Osteoblast (primary cell): Measurements from ENCODE around the gene GPR82. TPM values are rescaled to one million over a fixed set of nuclear protein-coding genes. Genes with fewer than 3 reads are reported as not detected.

Experiments
- DNase-seq: peaks from one replicate; pipeline ENCODE4 v3.0.0; 2011; ENCODE audit warnings: low spot score, mixed read lengths; ENCODE audit not compliant: insufficient read length; ENCODE audit errors: missing footprints
- H2AFZ ChIP-seq: 2 replicates; pipeline ENCODE4 v1.6.0; 2011; ENCODE audit warnings: mild to moderate bottlenecking, low read length
- H3K27ac ChIP-seq: 2 replicates; pipeline ENCODE4 v1.5.1; 2011; ENCODE audit warnings: mild to moderate bottlenecking, low read depth, low read length, moderate library complexity
- H3K27me3 ChIP-seq: 2 replicates; pipeline ENCODE4 v1.6.0; 2012; ENCODE audit warnings: mild to moderate bottlenecking, control low read depth, inconsistent platforms, low read length, moderate library complexity; ENCODE audit not compliant: insufficient read depth
- H3K36me3 ChIP-seq: 2 replicates; pipeline ENCODE4 v1.5.1; 2011; ENCODE audit warnings: mild to moderate bottlenecking, low read length, control low read depth, moderate library complexity; ENCODE audit not compliant: insufficient read depth
- H3K4me1 ChIP-seq: 2 replicates; pipeline ENCODE4 v1.5.1; 2011; ENCODE audit warnings: mild to moderate bottlenecking, low read length, control low read depth, moderate library complexity; ENCODE audit not compliant: insufficient read depth
- H3K4me2 ChIP-seq: 2 replicates; pipeline ENCODE4 v1.6.0; 2011; ENCODE audit warnings: mild to moderate bottlenecking, low read length; ENCODE audit not compliant: insufficient read depth
- H3K4me3 ChIP-seq: fragments of 200-600 bp; sonication (generic); 3 replicates; pipeline ENCODE4 v1.5.1; 2012; ENCODE audit warnings: mild to moderate bottlenecking, low read length, inconsistent platforms; ENCODE audit not compliant: insufficient read depth
- H3K79me2 ChIP-seq: 2 replicates; pipeline ENCODE4 v1.6.0; 2012; ENCODE audit warnings: mild to moderate bottlenecking, low read length, control low read depth, inconsistent platforms; ENCODE audit not compliant: insufficient read depth
- H3K9me3 ChIP-seq: 2 replicates; pipeline ENCODE4 v1.5.1; 2011; ENCODE audit warnings: low read depth, low read length, control low read depth
- H4K20me1 ChIP-seq: 2 replicates; pipeline ENCODE4 v1.6.0; 2012; ENCODE audit warnings: mild to moderate bottlenecking, low read length, control low read depth; ENCODE audit not compliant: insufficient read depth
- CTCF ChIP-seq: IDR thresholded peaks from 2 replicates; pipeline ENCODE4 v1.5.1; 2011; ENCODE audit warnings: mild to moderate bottlenecking, low read depth, low read length, moderate library complexity; ENCODE audit errors: extremely low read depth
- total RNA-seq: library from RNA; depleted of rRNA; stranded (reverse); fragments of >200 nt; gene quantifications from 2 replicates; pipeline ENCODE4 v1.2.3, GENCODE V29; 2012

The GPR82 gene
- total RNA-seq, 1 donor = not detected

GRCh38 chrX:41732260-41732659 is 8.3 kb downstream of the GPR82 start:
- H4K20me1 ChIP-seq = no peaks in the 10 kb centered on the region
- H2AFZ ChIP-seq = no peak overlapping the region
- H3K4me2 ChIP-seq = no peak overlapping the region
- H3K27ac ChIP-seq = no peak overlapping the region
- H3K27me3 ChIP-seq = peaks cover 3% of the 10 kb centered on the region
- no peaks in the 10 kb centered on the region for H3K9me3 ChIP-seq
- H3K4me3 ChIP-seq = no peak overlapping the region
- H3K79me2 ChIP-seq = no peaks in the 10 kb centered on the region
- no peak for DNase-seq
- no peaks in the 10 kb centered on the region for H3K36me3 ChIP-seq
- H3K4me1 ChIP-seq = no peaks in the 10 kb centered on the region
- TF ChIP-seq CTCF = no peak

- Histone ChIP-seq H3K4me3 (no peak overlapping the region), H3K79me2 (no peaks in the 10 kb centered on the region), H4K20me1 (no peaks in the 10 kb centered on the region), H2AFZ (no peak overlapping the region), H3K27ac (no peak overlapping the region), H3K4me1 (no peaks in the 10 kb centered on the region), H3K4me2 (no peak overlapping the region), H3K36me3 (no peaks in the 10 kb centered on the region), H3K27me3 (peaks cover 3% of the 10 kb centered on the region), H3K9me3 (no peaks in the 10 kb centered on the region)
- no peak for DNase-seq
- TF ChIP-seq CTCF = no peak
Observed at GRCh38 chrX:41733939-41734338, 10.0 kb downstream of the GPR82 start.

- peak; percentile 58 for DNase-seq
- Histone ChIP-seq H3K27me3 (peaks cover 3% of the 10 kb centered on the region), H3K79me2 (no peaks in the 10 kb centered on the region), H3K27ac (no peak overlapping the region), H3K4me2 (no peak overlapping the region), H3K4me3 (no peak overlapping the region), H4K20me1 (no peaks in the 10 kb centered on the region), H3K9me3 (no peaks in the 10 kb centered on the region), H3K36me3 (no peaks in the 10 kb centered on the region), H2AFZ (no peak overlapping the region), H3K4me1 (no peaks in the 10 kb centered on the region)
- peak; percentile 62 for TF ChIP-seq CTCF
Observed at GRCh38 chrX:41734530-41734929, 10.5 kb downstream of the GPR82 start.

GRCh38 chrX:41737065-41737464 is 13.1 kb downstream of the GPR82 start:
- Histone ChIP-seq H2AFZ (no peak overlapping the region), H3K79me2 (no peaks in the 10 kb centered on the region), H3K4me2 (no peak overlapping the region), H3K9me3 (no peaks in the 10 kb centered on the region), H4K20me1 (no peaks in the 10 kb centered on the region), H3K4me3 (no peak overlapping the region), H3K4me1 (no peaks in the 10 kb centered on the region), H3K27me3 (peaks cover 3% of the 10 kb centered on the region), H3K36me3 (no peaks in the 10 kb centered on the region), H3K27ac (no peak overlapping the region)
- TF ChIP-seq CTCF = no peak
- no peak for DNase-seq
